ENCODE measurements around the gene INSYN2B.

Gene INSYN2B

DNA sequence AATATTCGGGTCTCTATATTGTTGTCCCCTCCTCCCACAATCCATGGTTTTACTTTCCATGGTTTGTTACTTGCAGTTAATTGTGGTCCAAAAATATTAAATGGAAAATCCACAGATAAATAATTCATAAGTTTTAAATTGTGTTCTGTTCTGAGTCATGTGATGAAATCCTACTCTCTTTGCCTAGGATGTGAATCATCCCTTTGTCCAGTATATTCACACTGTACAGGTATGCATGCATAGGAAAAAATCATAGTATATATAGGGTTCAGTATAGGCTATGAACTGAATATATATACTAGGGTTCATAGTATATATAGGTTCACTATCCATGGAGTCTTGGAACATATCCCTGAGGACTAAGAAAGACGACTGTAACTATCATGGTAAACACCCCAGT lies 19.6 kb downstream of the INSYN2B start:
- H4K20me1 ChIP-seq (ENCODE audit: low read depth, low read length): no peaks in the 10 kb centered on the region
- 0 out of 2 replicates have a peak, but pooled peaks cover 4% of the 10 kb centered on the region for H3K36me3 ChIP-seq (ENCODE audit: low read length)
- no peak overlapping the region for H3K4me3 ChIP-seq (ENCODE audit: insufficient read depth, low read length, poor library complexity, severe bottlenecking)
- no peak overlapping the region for H2AFZ ChIP-seq (ENCODE audit: low read depth, low read length, severe bottlenecking)
- H3K9me3 ChIP-seq (ENCODE audit: insufficient read depth, low read length): no peaks in the 10 kb centered on the region
- H3K9me2 ChIP-seq (replicated peaks; ENCODE audit: insufficient read depth, low read length): no peaks in the 10 kb centered on the region
- no peak overlapping the region for H3K27ac ChIP-seq (ENCODE audit: low read depth, low read length)
- TF ChIP-seq, protein P1, sequence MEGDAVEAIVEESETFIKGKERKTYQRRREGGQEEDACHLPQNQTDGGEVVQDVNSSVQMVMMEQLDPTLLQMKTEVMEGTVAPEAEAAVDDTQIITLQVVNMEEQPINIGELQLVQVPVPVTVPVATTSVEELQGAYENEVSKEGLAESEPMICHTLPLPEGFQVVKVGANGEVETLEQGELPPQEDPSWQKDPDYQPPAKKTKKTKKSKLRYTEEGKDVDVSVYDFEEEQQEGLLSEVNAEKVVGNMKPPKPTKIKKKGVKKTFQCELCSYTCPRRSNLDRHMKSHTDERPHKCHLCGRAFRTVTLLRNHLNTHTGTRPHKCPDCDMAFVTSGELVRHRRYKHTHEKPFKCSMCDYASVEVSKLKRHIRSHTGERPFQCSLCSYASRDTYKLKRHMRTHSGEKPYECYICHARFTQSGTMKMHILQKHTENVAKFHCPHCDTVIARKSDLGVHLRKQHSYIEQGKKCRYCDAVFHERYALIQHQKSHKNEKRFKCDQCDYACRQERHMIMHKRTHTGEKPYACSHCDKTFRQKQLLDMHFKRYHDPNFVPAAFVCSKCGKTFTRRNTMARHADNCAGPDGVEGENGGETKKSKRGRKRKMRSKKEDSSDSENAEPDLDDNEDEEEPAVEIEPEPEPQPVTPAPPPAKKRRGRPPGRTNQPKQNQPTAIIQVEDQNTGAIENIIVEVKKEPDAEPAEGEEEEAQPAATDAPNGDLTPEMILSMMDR (IDR thresholded peaks at IDR 0.05; ENCODE audit: insufficient read depth, low read length, poor library complexity, severe bottlenecking): no peak
- TF ChIP-seq EZH2phosphoT487 (conservative IDR thresholded peaks at IDR 0.05; ENCODE audit: low read length): no peak
- H3K79me2 ChIP-seq (ENCODE audit: insufficient read depth, low read length): no peaks in the 10 kb centered on the region
- H3F3A ChIP-seq (ENCODE audit: insufficient read depth): no peaks in the 10 kb centered on the region
- H3K4me2 ChIP-seq (ENCODE audit: low read depth, low read length, poor library complexity, severe bottlenecking): no peak overlapping the region
- no peak overlapping the region for H3K9ac ChIP-seq (ENCODE audit: low read length)
- no peaks in the 10 kb centered on the region for H3K27me3 ChIP-seq (ENCODE audit: low read length)

DNA sequence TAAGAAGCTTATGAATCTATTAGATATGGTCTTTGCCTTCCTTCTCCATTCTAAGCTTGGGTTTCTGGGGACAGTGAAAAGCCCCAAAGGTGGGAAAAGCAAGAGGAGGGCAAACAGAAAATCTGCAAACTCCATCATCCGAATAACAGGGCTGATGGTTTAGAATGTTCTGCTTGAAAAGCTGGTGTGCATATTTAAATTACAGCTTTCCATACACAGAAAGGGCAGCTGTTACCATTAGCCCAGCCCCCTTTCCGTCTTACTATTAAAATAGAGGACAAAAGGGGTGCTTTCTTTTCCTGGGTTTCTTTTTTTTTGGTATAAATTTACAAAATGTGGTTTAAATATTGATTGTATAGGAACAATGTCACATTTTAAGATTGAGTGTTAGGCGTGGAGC lies 22.0 kb downstream of the INSYN2B start:
- 0 out of 2 replicates have a peak, but pooled peaks cover 4% of the 10 kb centered on the region for H3K36me3 ChIP-seq (ENCODE audit: low read length)
- no peak overlapping the region for H3K9ac ChIP-seq (ENCODE audit: low read length)
- TF ChIP-seq EZH2phosphoT487 (conservative IDR thresholded peaks at IDR 0.05; ENCODE audit: low read length): no peak
- TF ChIP-seq, protein P1 (IDR thresholded peaks at IDR 0.05; ENCODE audit: insufficient read depth, low read length, poor library complexity, severe bottlenecking): no peak
- no peaks in the 10 kb centered on the region for H3K27me3 ChIP-seq (ENCODE audit: low read length)
- H3K9me2 ChIP-seq (replicated peaks; ENCODE audit: insufficient read depth, low read length): no peaks in the 10 kb centered on the region
- no peaks in the 10 kb centered on the region for H3K9me3 ChIP-seq (ENCODE audit: insufficient read depth, low read length)
- H3K79me2 ChIP-seq (ENCODE audit: insufficient read depth, low read length): no peaks in the 10 kb centered on the region
- no peak overlapping the region for H3K4me3 ChIP-seq (ENCODE audit: insufficient read depth, low read length, poor library complexity, severe bottlenecking)
- H3K4me2 ChIP-seq (ENCODE audit: low read depth, low read length, poor library complexity, severe bottlenecking): no peak overlapping the region
- H4K20me1 ChIP-seq (ENCODE audit: low read depth, low read length): no peaks in the 10 kb centered on the region
- H3K27ac ChIP-seq (ENCODE audit: low read depth, low read length): no peak overlapping the region
- no peak overlapping the region for H2AFZ ChIP-seq (ENCODE audit: low read depth, low read length, severe bottlenecking)
- no peaks in the 10 kb centered on the region for H3F3A ChIP-seq (ENCODE audit: insufficient read depth)

DNA sequence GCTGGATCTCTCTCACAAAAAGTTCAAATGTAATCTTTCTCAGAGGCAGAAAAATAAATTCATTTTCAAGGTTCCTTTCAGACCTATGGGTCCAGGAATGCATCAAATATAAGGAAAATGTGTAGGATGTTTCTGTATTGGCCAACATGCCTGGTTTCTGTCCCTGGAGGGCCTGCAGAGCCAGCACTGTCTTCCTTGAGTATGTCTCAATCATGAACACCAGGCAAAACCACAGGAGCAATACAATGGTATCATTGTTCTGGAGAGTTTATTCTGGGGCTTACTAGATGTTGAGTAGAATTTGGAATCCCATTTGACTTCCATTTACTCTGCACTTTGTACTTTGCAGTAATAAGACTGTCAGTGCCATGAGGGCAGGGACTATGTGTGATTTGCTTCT lies 23.5 kb downstream of the INSYN2B start:
- H3K36me3 ChIP-seq (ENCODE audit: low read length): 0 out of 2 replicates have a peak, but pooled peaks cover 4% of the 10 kb centered on the region
- no peak overlapping the region for H2AFZ ChIP-seq (ENCODE audit: low read depth, low read length, severe bottlenecking)
- no peak overlapping the region for H3K9ac ChIP-seq (ENCODE audit: low read length)
- no peak for TF ChIP-seq EZH2phosphoT487 (conservative IDR thresholded peaks at IDR 0.05; ENCODE audit: low read length)
- TF ChIP-seq, protein P1 (IDR thresholded peaks at IDR 0.05; ENCODE audit: insufficient read depth, low read length, poor library complexity, severe bottlenecking): no peak
- no peaks in the 10 kb centered on the region for H3K79me2 ChIP-seq (ENCODE audit: insufficient read depth, low read length)
- H3K4me2 ChIP-seq (ENCODE audit: low read depth, low read length, poor library complexity, severe bottlenecking): no peak overlapping the region
- H3F3A ChIP-seq (ENCODE audit: insufficient read depth): no peaks in the 10 kb centered on the region
- no peaks in the 10 kb centered on the region for H3K9me2 ChIP-seq (replicated peaks; ENCODE audit: insufficient read depth, low read length)
- no peak overlapping the region for H3K27ac ChIP-seq (ENCODE audit: low read depth, low read length)
- no peak overlapping the region for H3K4me3 ChIP-seq (ENCODE audit: insufficient read depth, low read length, poor library complexity, severe bottlenecking)
- no peaks in the 10 kb centered on the region for H3K27me3 ChIP-seq (ENCODE audit: low read length)
- H4K20me1 ChIP-seq (ENCODE audit: low read depth, low read length): no peaks in the 10 kb centered on the region
- H3K9me3 ChIP-seq (ENCODE audit: insufficient read depth, low read length): no peaks in the 10 kb centered on the region
